Neural cell (in vitro differentiated cells): ENCODE results near the gene ZDHHC21. TPM values are rescaled to one million over a fixed set of nuclear protein-coding genes. Genes with fewer than 3 reads are reported as not detected.

Experiments used
- H2AFZ ChIP-seq: fragments of 200-600, 300-800 bp; sonication (generic), shearing (Covaris generic); 2 replicates; pipeline ENCODE4 v1.6.0; 2014; ENCODE audit warnings: low read depth, mild to moderate bottlenecking, antibody characterized with exemption, low read length, moderate library complexity
- H3F3A ChIP-seq: fragments of 200-600 bp; shearing (Covaris generic); 2 replicates; pipeline ENCODE4 v1.6.1; 2016; ENCODE audit warnings: mild to moderate bottlenecking, moderate library complexity, mixed read lengths, antibody characterized with exemption, low read length; ENCODE audit not compliant: insufficient read depth, poor library complexity, severe bottlenecking
- H3K27ac ChIP-seq: fragments of 200-600, 300-800 bp; sonication (generic), shearing (Covaris generic); 2 replicates; pipeline ENCODE4 v1.5.1; 2014; ENCODE audit warnings: mild to moderate bottlenecking, low read length, moderate library complexity
- H3K27me3 ChIP-seq: fragments of 300-800, 200-600 bp; sonication (generic), shearing (Covaris generic); 2 replicates; pipeline ENCODE4 v1.6.0; 2014; ENCODE audit warnings: mild to moderate bottlenecking, low read depth, low read length, moderate library complexity; ENCODE audit not compliant: insufficient read depth
- H3K36me3 ChIP-seq: fragments of 300-800, 200-600 bp; sonication (generic), shearing (Covaris generic); 2 replicates; pipeline ENCODE4 v1.5.1; 2014; ENCODE audit warnings: mild to moderate bottlenecking, antibody characterized with exemption, low read length, moderate library complexity; ENCODE audit not compliant: insufficient read depth
- H3K4me2 ChIP-seq: fragments of 300-800, 200-600 bp; sonication (generic), shearing (Covaris generic); 2 replicates; pipeline ENCODE4 v1.6.0; 2014; ENCODE audit warnings: mild to moderate bottlenecking, low read length
- H3K4me3 ChIP-seq: fragments of 300-800, 200-600 bp; sonication (generic), shearing (Covaris generic); 2 replicates; pipeline ENCODE4 v1.5.1; 2014; ENCODE audit warnings: mild to moderate bottlenecking, low read length, moderate library complexity
- H3K79me2 ChIP-seq: fragments of 200-600 bp; shearing (Covaris generic); replicated peaks from 2 replicates; pipeline ENCODE4 v1.6.0; 2014; ENCODE audit warnings: mild to moderate bottlenecking, low read length, moderate library complexity; ENCODE audit not compliant: insufficient read depth
- H3K9ac ChIP-seq: fragments of 300-800, 200-600 bp; sonication (generic), shearing (Covaris generic); 2 replicates; pipeline ENCODE4 v1.6.1; 2016; ENCODE audit warnings: mild to moderate bottlenecking, low read length, mixed read lengths
- H3K9me2 ChIP-seq: fragments of 200-600 bp; shearing (Covaris generic); 2 replicates; pipeline ENCODE4 v1.6.1; 2016; ENCODE audit warnings: mild to moderate bottlenecking, low read length, mixed read lengths; ENCODE audit not compliant: insufficient read depth
- H3K9me3 ChIP-seq: fragments of 200-600, 300-800 bp; sonication (generic), shearing (Covaris generic); 2 replicates; pipeline ENCODE4 v1.6.1; 2016; ENCODE audit warnings: mild to moderate bottlenecking, mixed run types, low read length, moderate library complexity, mixed read lengths
- H4K20me1 ChIP-seq: fragments of 200-600 bp; shearing (Covaris generic); 2 replicates; pipeline ENCODE4 v1.6.1; 2016; ENCODE audit warnings: mild to moderate bottlenecking, mixed run types; ENCODE audit not compliant: insufficient read depth
- CTCF ChIP-seq: fragments of 450-650 bp; IDR thresholded peaks from 2 replicates; pipeline ENCODE4 v1.5.1; 2014; ENCODE audit warnings: antibody characterized with exemption, mild to moderate bottlenecking, moderate library complexity; ENCODE audit not compliant: poor library complexity, severe bottlenecking
- EP300 ChIP-seq: fragments of 450-650 bp; conservative IDR thresholded peaks from 2 replicates; pipeline ENCODE4 v1.6.1; 2014; ENCODE audit warnings: antibody characterized with exemption, mild to moderate bottlenecking, moderate library complexity; ENCODE audit not compliant: poor library complexity, severe bottlenecking
- EZH2 ChIP-seq: fragments of 200-600, 300-800 bp; shearing (Covaris generic), sonication (generic); IDR thresholded peaks from 2 replicates; pipeline ENCODE4 v1.6.1; 2014; ENCODE audit warnings: antibody characterized with exemption, low read length, borderline replicate concordance, mild to moderate bottlenecking; ENCODE audit not compliant: insufficient read depth, poor library complexity, severe bottlenecking
- MXI1 ChIP-seq: fragments of 450-650 bp; conservative IDR thresholded peaks from 2 replicates; pipeline ENCODE4 v1.6.1; 2014; ENCODE audit warnings: antibody characterized with exemption, mild to moderate bottlenecking; ENCODE audit not compliant: poor library complexity, severe bottlenecking
- POLR2AphosphoS5 ChIP-seq: IDR thresholded peaks from 2 replicates; pipeline ENCODE4 v1.6.1; 2012
- RAD21 ChIP-seq: fragments of 450-650 bp; conservative IDR thresholded peaks from 2 replicates; pipeline ENCODE4 v1.6.1; 2014; ENCODE audit warnings: antibody characterized with exemption, mild to moderate bottlenecking, moderate library complexity
- REST ChIP-seq: IDR thresholded peaks from 2 replicates; pipeline ENCODE4 v1.6.1; 2012; ENCODE audit warnings: borderline replicate concordance
- SMC3 ChIP-seq: fragments of 450-650 bp; conservative IDR thresholded peaks from 2 replicates; pipeline ENCODE4 v1.6.1; 2014; ENCODE audit warnings: antibody characterized with exemption, mild to moderate bottlenecking, moderate library complexity; ENCODE audit not compliant: poor library complexity
- TAF1 ChIP-seq: IDR thresholded peaks from 2 replicates; pipeline ENCODE4 v1.6.1; 2012; ENCODE audit warnings: low read depth
- polyA plus RNA-seq: library from polyadenylated mRNA; depleted of rRNA; stranded (reverse); fragments of >200 nt; gene quantifications from 2 replicates; pipeline ENCODE4 v1.2.3, GENCODE V29; 2014

ZDHHC21 gene
- polyA plus RNA-seq, 1 donor from 2014 or later, result 19.8 TPM

- Histone ChIP-seq H3K27ac (no peak overlapping the region), H3K27me3 (no peaks in the 10 kb centered on the region), H3K4me2 (no peak overlapping the region), H4K20me1 (no peaks in the 10 kb centered on the region), H3K9me3 (no peaks in the 10 kb centered on the region), H2AFZ (no peak overlapping the region), H3K36me3 (no peaks in the 10 kb centered on the region), H3K79me2 (no peaks in the 10 kb centered on the region), H3K9me2 (no peaks in the 10 kb centered on the region), H3K4me3 (no peak overlapping the region), H3F3A (no peaks in the 10 kb centered on the region), H3K9ac (no peak overlapping the region)
- TF ChIP-seq POLR2AphosphoS5 (no peak), REST (no peak), TAF1 (no peak), CTCF (no peak), EZH2 (no peak), MXI1 (no peak)
Observed at GRCh38 chr9:14677872-14678271, 15.4 kb downstream of the ZDHHC21 start.

- no peak for TF ChIP-seq EP300
- TF ChIP-seq MXI1, result no peak
- no peak for TF ChIP-seq RAD21
- no peak for TF ChIP-seq REST
- no peak for TF ChIP-seq EZH2
- TF ChIP-seq CTCF, result no peak
- TF ChIP-seq SMC3, result no peak
- no peak for TF ChIP-seq TAF1
- TF ChIP-seq POLR2AphosphoS5, result no peak
- H3K36me3 ChIP-seq, result no peaks in the 10 kb centered on the region
- no peaks in the 10 kb centered on the region for H4K20me1 ChIP-seq
- H3K9me3 ChIP-seq, result no peaks in the 10 kb centered on the region
- H3K9ac ChIP-seq, result no peak overlapping the region
- H3K9me2 ChIP-seq, result no peaks in the 10 kb centered on the region
- no peak overlapping the region for H3K27ac ChIP-seq
- H3F3A ChIP-seq, result no peaks in the 10 kb centered on the region
- no peak overlapping the region for H3K4me3 ChIP-seq
- no peak overlapping the region for H2AFZ ChIP-seq
- no peaks in the 10 kb centered on the region for H3K27me3 ChIP-seq
- H3K4me2 ChIP-seq, result no peak overlapping the region
- H3K79me2 ChIP-seq, result no peaks in the 10 kb centered on the region
Observed at GRCh38 chr9:14677396-14677795, 15.8 kb downstream of the ZDHHC21 start.
